ENCODE data around the gene SCNN1G.
"Not testable (repeated sequence)": the region's sequence is repeated elsewhere in the genome, so short reads cannot be mapped to it uniquely, and the experiment has no call there.

The SCNN1G gene

GRCh38 chr16:23209606-23210005, 27.1 kb downstream of the SCNN1G start:
- no peak for DNase-seq

- DNase-seq, result no peak
Measured at GRCh38 chr16:23213831-23214230, 31.3 kb downstream of the SCNN1G start.

- DNase-seq, result no peak
Measured at GRCh38 chr16:23214796-23215195, 32.3 kb downstream of the SCNN1G start.

GRCh38 chr16:23215435-23215834, 32.9 kb downstream of the SCNN1G start:
- DNase-seq, result no peak

- DNase-seq, result no peak
Measured at GRCh38 chr16:23216658-23217246, 34.2 kb downstream of the SCNN1G start.

GRCh38 chr16:23217646-23218045, 35.1 kb downstream of the SCNN1G start:
- no peak for DNase-seq

GRCh38 chr16:23222929-23223328, 40.4 kb downstream of the SCNN1G start:
- DNase-seq, result no peak

GRCh38 chr16:23223368-23223767, 40.8 kb downstream of the SCNN1G start:
- DNase-seq, result no peak

- DNase-seq, result no peak
Measured at GRCh38 chr16:23225109-23225508, 42.6 kb downstream of the SCNN1G start.

GRCh38 chr16:23225634-23226033, 43.1 kb downstream of the SCNN1G start:
- no peak for DNase-seq

- DNase-seq, result no peak
Measured at GRCh38 chr16:23227529-23227928, 45.0 kb downstream of the SCNN1G start.

- DNase-seq, result no peak
Measured at GRCh38 chr16:23229714-23230113, 47.2 kb downstream of the SCNN1G start.

GRCh38 chr16:23232806-23233205, 50.3 kb downstream of the SCNN1G start:
- DNase-seq, result peak; percentile 32

GRCh38 chr16:23235176-23235575, 52.6 kb downstream of the SCNN1G start:
- DNase-seq, result no peak

GRCh38 chr16:23236983-23237382, 54.4 kb downstream of the SCNN1G start:
- no peak for DNase-seq

GRCh38 chr16:23240994-23241393, 58.4 kb downstream of the SCNN1G start:
- DNase-seq, result no peak

GRCh38 chr16:23244122-23244521, 61.6 kb downstream of the SCNN1G start:
- DNase-seq, result no peak

- DNase-seq, result no peak
Measured at GRCh38 chr16:23245268-23245667, 62.7 kb downstream of the SCNN1G start.

GRCh38 chr16:23248261-23249194, 66.0 kb downstream of the SCNN1G start:
- DNase-seq, result no peak

- no peak for DNase-seq
Measured at GRCh38 chr16:23249830-23250229, 67.3 kb downstream of the SCNN1G start.

GRCh38 chr16:23252310-23252709, 69.8 kb downstream of the SCNN1G start:
- DNase-seq, result no peak

- not testable (repeated sequence) for DNase-seq
Measured at GRCh38 chr16:23253650-23254049, 71.1 kb downstream of the SCNN1G start.

GRCh38 chr16:23254338-23254737, 71.8 kb downstream of the SCNN1G start:
- DNase-seq, result no peak

GRCh38 chr16:23255000-23255399, 72.5 kb downstream of the SCNN1G start:
- DNase-seq, result no peak
